ENCODE measurements around the gene STK17B.
A peak's percentile ranks its signal among the peaks of the same experiment; 100 is the strongest.
"Not testable (repeated sequence)": the region's sequence is repeated elsewhere in the genome, so short reads cannot be mapped to it uniquely, and the experiment has no call there.

The STK17B gene

GRCh38 chr2:196105951-196106350, 65.4 kb downstream of the STK17B start:
- no peak for DNase-seq

- DNase-seq: no peak
These were observed 67.3 kb downstream of the STK17B start for GRCh38 chr2:196104066-196104465.

- DNase-seq: no peak
These were observed 67.8 kb downstream of the STK17B start for GRCh38 chr2:196103626-196104025.

- no peak for DNase-seq
These were observed 69.9 kb downstream of the STK17B start for GRCh38 chr2:196101325-196101991.

GRCh38 chr2:196099916-196100315, 71.5 kb downstream of the STK17B start:
- no peak for DNase-seq

GRCh38 chr2:196097864-196098660, 73.3 kb downstream of the STK17B start:
- DNase-seq: no peak

GRCh38 chr2:196096982-196097745, 74.2 kb downstream of the STK17B start:
- peak; percentile 26 for DNase-seq

GRCh38 chr2:196096264-196096663, 75.1 kb downstream of the STK17B start:
- DNase-seq: no peak

GRCh38 chr2:196089448-196089847, 81.9 kb downstream of the STK17B start:
- DNase-seq: not testable (repeated sequence)

- peak; percentile 68 for DNase-seq
These were observed 83.2 kb downstream of the STK17B start for GRCh38 chr2:196088203-196088602.

GRCh38 chr2:196086517-196087368, 84.6 kb downstream of the STK17B start:
- DNase-seq: no peak

GRCh38 chr2:196083601-196084000, 87.8 kb downstream of the STK17B start:
- no peak for DNase-seq

Measured in NCI-H510A (cell line).